ACHN (cell line): ENCODE data around the gene SMAD3.

Experiments used
- DNase-seq: peaks from one replicate; pipeline ENCODE4 v3.0.0-alpha.2; 2015
- in situ Hi-C: cut with HindIII; loops from 2 replicates; pipeline ENCODE4 v1.10.0; 2017; ENCODE audit warnings: low sequenced_read_pairs, low pct_ligation_motif_present, low pct_unique_long_range_greater_than_20kb

Gene SMAD3

GRCh38 chr15:67180514-67181191, 115.3 kb downstream of the SMAD3 start:
- in situ Hi-C loops: no loop called here
- no peak for DNase-seq

DNA sequence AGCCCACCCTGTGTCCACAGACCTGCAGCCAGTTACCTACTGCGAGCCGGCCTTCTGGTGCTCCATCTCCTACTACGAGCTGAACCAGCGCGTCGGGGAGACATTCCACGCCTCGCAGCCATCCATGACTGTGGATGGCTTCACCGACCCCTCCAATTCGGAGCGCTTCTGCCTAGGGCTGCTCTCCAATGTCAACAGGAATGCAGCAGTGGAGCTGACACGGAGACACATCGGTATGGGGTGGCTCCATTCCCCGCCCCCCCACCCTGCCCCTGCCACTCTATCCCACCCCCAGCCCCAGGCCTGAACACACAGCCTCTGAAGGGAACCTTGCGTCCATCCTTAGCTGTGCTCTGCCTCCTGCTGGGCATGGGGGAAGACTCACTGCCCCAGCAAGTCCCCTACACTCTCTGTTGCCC, 115.8 kb downstream of the SMAD3 start:
- in situ Hi-C loops: no loop called here
- DNase-seq: no peak

- in situ Hi-C loops: no loop called here
- DNase-seq: no peak
Measured at GRCh38 chr15:67183443-67184169, 118.2 kb downstream of the SMAD3 start.

- in situ Hi-C loops: no loop called here
- no peak for DNase-seq
Measured at GRCh38 chr15:67184208-67184925, 119.0 kb downstream of the SMAD3 start.

DNA sequence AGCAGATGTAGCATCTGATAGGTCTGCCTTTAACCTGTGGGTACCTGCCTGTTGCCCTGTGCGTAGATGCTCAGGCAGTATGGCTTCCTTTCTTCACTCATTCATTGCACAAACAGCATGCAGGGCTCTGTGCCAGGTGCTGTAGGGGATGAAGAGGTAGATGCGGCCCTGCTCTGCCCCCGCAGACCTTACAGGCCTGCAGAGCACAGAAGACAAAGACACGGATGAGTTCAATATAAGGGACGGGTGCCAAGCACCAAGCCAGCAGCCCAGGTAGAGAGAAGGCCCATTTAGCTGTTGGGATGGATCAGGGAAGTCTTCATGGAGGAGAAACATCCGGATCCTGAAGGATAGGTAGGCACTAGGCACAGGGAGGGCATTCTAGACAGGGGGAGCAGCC, 119.6 kb downstream of the SMAD3 start:
- DNase-seq: no peak
- in situ Hi-C loops: no loop called here

DNA sequence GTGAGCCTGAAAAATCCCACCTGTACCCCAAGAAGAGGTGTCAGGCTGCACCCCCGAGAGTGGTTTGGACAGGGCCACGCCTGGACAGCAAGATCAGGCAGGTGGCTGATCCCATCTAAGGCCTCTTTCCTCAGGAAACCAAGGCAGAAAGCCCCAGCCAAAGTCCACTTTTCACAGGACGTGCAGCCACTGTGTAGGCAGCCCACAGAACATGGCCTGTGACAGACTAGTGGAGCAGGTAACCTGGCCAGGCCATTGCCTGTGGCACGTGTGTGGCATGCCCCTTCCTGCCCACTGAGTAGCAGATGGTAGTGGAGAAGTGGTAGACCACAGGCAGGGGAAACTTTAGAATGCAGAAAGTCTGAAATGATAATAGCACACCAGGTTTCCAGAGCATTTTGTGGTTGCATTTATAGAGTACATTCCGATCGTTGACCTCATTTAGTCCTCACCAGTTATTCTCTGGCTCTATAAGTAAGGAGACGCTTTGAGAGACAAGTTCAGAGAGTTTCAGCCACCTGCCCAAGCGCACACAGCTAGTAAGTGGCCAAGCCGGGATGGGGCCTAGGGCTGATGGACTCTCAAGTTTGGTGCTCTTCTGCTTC, 120.3 kb downstream of the SMAD3 start:
- DNase-seq: no peak
- in situ Hi-C loops: no loop called here

DNA sequence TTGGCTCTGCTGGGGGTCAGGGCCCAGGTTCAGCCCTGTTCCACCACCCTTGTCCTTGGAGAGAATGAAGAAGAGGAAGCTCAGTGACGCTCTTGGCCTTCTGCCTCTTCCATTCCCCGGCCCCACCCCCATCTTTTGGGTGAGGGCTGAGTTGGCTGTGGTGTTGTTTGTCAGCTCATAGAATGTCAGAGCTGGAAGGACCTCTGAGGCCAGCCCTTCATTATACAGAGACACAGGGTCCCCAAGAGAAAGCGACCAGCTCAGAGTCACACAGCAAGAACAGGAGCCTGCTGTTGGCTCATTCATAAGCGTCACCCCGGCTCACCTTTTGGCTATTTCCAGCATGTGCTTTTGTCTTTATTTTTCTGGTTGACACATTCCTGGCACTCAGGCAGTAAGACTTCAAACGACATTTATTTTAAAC, 120.8 kb downstream of the SMAD3 start:
- in situ Hi-C loops: no loop called here

DNA sequence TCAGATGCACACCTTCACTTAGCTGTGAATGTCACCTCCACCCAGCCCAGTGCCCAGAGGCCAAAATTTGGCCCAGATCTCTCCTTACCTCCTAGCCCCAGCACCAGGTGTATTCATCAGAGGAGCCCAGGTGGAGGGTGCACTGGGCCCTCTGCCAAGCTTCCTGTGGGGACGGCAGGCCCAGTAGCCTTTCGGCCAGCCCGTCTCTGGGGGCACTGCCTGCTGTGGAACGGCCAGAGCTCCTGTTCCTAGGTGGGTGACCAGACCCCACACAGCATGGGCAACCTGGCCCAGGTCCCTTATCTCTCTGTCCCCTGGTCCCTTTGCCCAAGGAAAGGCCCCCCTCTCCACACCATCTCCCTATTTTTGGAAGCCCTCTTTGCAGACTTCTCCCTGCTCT, 121.3 kb downstream of the SMAD3 start:
- no peak for DNase-seq
- in situ Hi-C loops: no loop called here

More for the DNA sequence above, 120.8 kb downstream of the SMAD3 start:
- DNase-seq: no peak

GRCh38 chr15:67187351-67187854, 122.0 kb downstream of the SMAD3 start:
- in situ Hi-C loops: no loop called here
- no peak for DNase-seq

DNA sequence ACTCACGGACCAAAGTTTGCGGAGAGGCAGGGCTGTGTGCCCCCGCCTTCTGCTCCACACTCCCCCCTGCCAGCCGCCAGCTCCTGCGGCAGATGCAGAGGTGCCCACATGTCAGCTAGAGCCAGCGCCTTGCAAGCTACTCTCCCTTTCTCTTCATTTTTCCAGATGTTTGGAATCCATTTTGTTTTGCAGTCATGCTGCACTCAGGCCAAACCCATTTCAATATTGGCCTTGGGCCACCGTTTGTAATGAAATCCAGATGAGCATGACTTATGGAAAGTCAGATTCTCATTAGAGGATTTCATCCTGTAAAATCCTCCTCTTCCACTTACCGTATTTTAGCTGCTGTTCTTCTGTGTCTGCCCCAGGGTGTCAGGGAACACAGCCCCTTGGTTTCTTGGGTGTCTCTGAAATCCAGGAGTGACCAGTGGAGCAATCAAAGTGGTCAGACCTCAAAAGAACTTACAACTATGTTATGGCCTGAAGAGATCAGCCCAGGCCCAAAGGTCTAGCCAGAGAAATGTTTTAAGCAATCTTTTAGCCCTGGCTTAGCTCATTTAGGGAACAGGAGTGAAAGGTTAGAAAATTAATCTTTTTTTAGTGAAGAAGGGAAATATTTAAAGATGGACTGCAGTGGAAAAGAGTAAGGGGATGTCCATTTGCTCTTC, 123.3 kb downstream of the SMAD3 start:
- in situ Hi-C loops: no loop called here
- DNase-seq: no peak

GRCh38 chr15:67189326-67190051, 124.1 kb downstream of the SMAD3 start:
- no peak for DNase-seq
- in situ Hi-C loops: no loop called here

DNA sequence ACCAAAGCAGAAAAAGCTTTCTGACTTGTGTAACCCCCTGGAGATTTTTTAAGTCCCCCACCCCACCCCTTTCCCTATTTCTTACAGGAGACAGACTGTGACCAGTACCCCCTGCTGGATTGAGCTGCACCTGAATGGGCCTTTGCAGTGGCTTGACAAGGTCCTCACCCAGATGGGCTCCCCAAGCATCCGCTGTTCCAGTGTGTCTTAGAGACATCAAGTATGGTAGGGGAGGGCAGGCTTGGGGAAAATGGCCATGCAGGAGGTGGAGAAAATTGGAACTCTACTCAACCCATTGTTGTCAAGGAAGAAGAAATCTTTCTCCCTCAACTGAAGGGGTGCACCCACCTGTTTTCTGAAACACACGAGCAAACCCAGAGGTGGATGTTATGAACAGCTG, 124.9 kb downstream of the SMAD3 start:
- no peak for DNase-seq
- in situ Hi-C loops: no loop called here

- no peak for DNase-seq
- in situ Hi-C loops: no loop called here
Measured at GRCh38 chr15:67190813-67191212, 125.4 kb downstream of the SMAD3 start.

DNA sequence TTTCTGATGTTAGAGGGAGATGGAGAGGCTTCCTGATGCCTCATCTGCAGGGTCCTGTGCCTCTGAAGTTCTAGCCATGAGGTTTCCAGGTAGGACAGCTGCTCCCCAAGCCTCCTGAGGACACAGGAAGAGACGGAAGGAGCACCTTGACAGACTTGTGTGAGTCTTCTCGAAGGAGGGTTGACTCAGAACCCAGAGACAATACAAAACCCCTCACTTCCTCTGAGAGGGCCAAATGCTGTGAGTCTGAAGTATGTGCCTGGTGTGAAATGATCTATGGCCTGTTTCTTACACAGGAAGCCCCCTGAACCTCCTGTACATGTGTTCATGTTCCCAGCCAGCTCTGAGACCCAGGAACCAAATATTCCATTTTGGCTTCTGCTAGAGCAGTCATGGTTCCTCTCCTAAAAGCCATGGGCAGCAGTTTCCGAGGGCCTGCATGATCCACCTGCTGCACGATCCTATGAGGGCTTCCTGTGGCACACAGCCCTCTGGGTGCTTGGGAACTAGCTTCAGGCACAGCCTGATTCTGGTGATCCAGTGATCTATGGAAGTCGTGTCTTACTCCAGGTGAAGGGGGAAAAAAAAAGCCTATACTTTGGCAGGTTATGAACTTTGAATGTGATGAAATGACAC, 126.9 kb downstream of the SMAD3 start:
- in situ Hi-C loops: no loop called here
- no peak for DNase-seq

DNA sequence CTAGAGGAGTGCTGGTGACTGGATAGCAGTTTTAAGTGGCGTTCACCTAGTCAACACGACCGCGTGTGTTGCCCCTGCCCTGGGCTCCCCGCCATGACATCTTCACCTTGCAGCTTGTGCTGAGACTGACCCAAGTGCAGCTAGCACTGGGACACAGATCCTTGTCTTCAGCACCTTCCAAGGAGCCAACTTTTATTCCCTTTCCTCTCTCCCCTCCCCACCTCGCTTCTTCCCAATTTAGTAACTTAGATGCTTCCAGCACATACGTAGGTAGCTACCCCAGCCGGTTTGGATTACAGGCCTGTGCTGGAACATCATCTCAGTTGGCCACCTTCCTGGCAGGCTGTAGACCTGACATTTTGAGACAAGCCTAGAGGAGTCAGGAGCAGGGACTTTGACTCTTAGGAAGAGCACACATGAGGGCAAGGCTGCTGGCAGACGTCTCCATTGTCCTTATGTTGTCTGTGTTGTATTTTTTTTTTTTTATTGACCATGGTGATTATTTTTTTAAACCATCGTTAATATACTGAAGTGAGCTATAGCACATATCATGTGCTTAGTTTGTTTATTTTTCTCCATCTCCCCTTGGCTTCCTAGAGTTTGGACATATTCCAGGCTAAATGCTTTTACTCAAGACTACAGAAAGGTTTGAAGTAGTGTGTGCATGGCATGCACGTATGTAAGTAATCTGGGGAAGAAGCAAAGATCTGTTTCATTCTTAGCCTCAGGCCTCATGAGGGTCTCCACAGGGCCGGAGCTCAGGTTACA, 128.0 kb downstream of the SMAD3 start:
- no peak for DNase-seq
- in situ Hi-C loops: no loop called here

- in situ Hi-C loops: no loop called here
Measured at GRCh38 chr15:67194171-67195114, 129.0 kb downstream of the SMAD3 start.

More at GRCh38 chr15:67194171-67195114, 129.0 kb downstream of the SMAD3 start:
- DNase-seq: no peak
